ENCODE data around the gene PYGB. TPM values are rescaled to one million over a fixed set of nuclear protein-coding genes. Genes with fewer than 3 reads are reported as not detected.

PYGB gene
- total RNA-seq, 1 donor from 2014 or later: 109 TPM

DNA sequence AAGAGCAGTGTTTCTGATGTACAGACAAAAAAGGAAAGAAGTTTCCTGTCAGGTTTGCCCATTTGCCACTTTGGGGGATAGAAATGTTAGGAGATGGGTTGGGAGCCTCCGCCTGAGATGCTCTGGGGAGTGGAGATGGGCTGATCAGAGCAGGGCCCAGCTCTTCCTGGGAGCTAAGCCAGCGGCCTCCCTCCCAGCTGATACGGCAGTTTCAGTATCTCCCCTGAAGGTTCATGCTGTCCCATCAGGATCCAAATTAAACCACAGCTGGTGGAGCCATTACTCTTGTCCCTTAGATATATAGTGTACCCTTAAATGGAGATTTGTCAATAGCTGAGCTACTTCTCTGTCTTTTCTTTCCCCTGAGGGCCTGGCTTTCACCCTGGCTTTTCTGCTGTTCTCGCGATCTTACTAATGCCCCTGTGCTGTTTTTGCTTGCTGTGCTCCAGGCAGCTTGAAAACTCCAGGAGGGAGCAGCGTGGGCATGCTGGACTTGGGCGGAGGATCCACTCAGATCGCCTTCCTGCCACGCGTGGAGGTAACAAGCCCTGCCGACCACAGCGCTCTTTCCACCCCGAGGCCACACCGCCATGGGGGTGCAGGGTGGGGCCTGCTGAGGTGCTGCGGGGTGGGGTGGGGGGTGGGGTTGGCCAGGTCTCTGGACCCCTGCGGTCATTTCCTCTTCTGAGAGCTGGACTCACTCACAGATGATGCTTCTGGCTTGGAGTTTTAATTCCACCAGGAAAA lies 31.5 kb upstream of the PYGB start:
- no peak for DNase-seq (ENCODE audit: low spot score)

DNA sequence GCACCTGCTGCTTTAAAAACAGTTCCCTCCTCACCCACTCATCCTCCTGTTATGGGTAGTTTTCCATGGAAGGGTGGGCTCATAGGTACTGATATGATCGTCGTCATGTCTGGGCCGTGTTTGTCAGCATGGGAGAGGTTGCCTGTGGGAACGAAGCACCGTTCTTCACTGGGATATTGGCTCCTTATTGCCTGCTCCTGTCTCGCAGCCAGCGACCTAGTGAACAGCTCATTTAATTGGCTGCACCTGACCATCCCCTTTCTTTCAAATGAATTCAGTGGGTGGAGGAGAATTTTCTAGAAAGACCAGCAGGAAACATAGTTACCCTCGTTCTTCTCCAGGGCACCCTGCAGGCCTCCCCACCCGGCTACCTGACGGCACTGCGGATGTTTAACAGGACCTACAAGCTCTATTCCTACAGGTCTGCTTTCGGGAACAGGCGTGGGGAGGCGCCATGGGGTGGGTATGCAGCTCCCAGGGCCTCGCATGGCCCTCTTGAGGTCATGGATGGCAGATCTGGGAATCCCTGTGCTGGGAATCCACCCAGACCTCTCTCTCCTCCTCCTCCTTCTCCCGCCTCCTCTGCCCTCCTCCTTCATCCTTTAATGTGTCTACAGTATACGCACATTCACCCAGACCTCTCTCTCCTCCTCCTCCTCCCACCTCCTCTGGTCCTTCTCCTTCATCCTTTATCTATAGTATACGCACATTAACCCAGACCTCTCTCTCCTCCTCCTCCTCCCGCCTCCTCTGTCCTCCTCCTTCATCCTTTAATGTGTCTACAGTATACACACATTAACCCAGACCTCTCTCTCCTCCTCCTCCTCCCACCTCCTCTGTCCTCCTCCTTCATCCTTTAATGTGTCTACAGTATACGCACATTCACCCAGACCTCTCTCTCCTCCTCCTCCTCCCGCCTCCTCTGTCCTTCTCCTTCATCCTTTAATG lies 30.4 kb upstream of the PYGB start:
- DNase-seq (ENCODE audit: low spot score): no peak

DNA sequence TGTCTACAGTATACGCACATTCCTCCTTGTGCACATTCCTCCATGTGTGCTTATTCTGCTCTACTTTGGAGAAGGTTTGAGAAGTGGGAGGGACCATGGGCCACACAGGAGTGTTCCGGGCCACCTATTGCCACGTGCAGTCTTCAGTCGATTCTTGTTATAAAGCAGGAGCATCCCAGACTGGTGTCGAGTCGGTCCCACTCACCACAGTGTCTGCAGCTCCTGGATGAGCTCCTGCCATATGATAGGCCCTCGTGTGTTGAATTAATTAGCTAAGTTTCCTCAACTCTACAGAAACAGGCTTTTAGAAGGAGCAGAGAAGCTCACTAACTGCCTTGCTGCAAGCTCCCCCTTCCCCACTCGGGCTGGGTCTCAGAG lies 29.8 kb upstream of the PYGB start:
- no peak for DNase-seq (ENCODE audit: low spot score)

DNA sequence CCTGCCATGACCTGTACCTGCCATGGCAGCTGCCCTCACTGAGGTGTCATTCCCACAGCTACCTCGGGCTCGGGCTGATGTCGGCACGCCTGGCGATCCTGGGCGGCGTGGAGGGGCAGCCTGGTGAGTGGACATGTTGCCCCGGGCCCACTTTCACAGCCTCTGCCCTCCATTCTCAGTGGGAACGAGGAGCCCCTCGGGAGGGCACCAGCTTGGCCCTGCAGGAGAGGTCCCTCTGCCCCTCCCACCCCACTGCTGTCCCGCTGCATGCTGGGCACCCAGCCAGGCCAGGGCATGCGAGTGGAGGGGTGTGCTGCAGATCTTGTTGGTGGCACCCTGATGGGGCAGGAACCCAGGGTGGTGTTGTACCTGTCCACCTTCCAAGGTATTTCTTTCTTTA lies 29.4 kb upstream of the PYGB start:
- DNase-seq (ENCODE audit: low spot score): no peak

DNA sequence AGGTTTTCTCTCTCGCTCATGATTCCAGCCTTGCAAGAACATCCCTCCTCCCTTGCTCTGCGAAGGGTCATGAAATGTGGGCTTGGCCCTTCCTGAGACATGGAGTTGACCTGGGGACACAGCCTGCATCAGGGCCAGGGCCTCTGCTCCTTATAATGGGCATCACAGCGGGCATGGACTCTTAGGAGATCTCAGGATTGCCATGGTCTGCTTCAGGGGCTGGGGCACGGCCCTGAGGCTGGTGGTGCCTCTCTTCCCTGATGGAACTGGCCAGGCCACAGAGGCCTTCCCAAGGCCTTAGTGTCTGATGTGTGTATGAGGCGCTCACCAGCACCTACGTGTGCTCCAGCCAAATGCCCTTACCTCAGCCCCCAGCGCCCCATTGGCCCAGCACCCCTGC lies 28.5 kb upstream of the PYGB start:
- DNase-seq (ENCODE audit: low spot score): no peak

DNA sequence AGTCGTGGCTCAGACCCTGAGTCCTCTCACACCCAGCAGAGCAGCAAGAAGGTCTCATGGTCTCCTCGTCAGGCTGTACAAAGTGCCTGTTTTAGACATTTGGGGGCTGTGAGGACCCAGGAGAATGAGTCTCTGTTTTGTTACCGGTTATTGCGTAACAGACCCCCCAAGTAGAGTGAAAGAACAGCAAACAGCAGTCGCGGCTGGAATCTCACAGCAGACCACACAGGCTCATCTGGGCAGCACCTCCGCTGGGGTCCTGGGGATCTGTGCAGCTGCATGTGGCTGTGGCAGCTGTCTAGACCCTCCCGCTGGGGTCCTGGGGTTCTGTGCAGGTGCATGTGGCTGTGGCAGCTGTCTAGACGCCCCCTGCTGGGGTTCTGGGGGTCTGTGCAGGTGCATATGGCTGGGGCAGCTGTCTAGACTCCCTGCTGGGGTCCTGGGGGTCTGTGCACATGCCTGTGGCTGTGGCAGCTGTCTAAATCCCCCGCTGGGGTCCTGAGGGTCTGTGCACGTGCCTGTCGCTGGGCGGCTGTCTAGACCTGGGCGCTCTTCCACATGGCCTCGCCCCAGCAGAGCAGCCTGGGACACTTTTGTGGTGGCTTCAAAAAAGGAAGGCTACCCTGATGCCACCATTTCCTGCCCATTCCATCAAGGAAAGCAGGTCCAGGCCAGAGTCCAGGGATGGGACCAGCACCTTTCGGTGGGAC lies 27.7 kb upstream of the PYGB start:
- no peak for DNase-seq (ENCODE audit: low spot score)

DNA sequence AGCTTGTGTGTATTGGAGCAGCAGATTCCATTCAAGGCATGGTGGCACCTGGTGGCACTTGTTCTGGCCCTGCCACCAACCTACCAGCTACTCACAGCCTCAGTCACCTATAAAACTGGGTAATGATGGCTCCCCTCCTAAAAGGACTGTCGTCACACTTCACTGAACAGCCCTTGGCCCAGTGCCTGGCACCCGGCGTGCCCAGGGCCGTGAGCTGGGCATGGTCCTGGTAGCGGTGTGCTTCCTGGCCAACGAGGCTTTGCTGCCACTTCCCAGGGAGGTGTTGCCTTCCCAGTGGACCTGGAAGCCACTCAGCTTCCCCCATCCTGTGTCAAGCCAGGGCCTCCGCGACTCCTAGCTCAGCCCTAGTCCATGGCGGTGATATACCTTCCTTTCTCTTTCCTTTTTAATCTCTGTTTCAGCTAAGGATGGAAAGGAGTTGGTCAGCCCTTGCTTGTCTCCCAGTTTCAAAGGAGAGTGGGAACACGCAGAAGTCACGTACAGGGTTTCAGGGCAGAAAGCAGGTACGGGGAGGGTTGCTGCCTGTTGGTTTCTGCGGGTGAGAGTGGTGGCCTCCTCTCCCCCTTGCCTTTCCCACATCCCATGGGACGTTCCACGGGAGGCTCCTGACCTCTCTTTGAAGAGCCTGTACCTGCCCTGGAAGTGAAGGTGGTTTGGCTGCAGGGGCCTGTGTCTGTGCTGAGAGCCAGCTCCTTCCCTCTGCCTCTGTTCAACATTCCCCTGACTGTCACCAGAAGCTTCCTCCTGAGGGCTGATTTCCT lies 26.9 kb upstream of the PYGB start:
- DNase-seq (ENCODE audit: low spot score): no peak

DNA sequence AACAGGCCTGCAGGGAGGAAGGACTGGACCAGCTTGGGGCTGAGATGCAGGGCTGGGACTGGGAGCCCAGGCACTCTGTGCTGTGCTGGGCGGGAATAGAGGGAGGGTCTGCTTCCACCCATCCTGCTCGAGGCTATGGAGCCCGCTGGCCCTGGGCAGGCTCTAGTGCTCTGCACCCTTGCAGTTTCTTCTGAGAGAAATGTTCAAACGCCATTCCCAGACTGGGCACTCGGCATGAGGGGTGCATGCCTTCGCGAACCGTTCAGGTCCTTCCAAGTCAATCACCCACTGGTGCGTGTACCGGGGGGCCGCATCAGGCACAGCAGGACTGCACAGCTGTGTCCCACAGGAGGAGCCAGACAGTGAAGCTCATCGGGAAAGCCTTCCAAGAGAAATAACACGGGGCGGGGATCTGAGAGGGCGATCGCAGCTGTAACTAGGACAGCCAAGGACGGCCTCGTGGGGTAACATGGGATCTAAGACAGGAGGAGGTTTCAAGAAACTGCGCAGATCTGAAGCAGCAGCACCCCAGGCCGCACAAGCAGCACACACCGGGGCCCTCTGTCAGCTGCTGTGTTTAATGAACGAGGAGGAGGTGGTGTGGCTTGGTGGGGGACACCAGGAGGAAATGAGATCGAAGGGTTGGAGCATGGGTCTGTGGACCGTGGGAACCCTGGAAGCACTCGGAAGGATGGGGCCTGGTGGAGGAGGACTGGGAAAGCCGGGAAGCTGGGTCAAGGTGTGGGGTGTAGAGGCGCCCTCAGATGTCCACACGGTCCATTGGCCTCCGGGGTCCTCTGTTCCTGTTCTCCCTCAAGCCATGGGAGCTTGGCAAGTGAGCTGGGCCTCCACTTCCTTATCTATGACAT lies 26.1 kb upstream of the PYGB start:
- DNase-seq (ENCODE audit: low spot score): peak; percentile 75

DNA sequence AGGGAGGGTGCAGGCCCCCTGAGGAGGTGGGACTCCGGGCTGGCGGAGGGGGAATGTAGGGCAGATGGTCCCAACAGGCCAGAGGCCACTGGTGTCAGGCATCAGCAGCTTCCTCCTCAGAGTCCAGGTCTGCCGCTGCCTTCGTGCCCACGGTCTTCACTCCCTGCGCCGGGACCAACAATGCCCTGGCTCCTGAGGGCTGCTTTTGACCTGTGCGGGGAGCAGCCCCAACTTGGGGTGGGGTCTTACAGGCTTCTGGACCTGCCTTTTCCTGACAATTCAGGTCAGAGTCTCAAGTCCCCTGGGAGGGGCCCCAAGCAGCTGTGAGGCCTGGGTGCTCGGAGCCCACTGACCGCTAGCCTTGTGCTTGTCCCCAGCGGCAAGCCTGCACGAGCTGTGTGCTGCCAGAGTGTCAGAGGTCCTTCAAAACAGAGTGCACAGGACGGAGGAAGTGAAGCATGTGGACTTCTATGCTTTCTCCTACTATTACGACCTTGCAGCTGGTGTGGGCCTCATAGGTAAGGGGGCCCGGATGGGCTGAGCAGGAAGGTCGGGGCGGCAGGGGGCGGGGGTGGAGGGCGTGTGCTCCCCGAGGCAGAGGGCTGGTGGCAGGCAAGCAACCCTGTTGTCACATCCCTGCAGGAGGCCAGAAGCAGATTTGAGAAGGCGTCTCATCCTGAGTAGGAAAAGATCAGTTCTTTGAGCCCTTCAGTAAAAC lies 25.3 kb upstream of the PYGB start:
- no peak for DNase-seq (ENCODE audit: low spot score)

DNA sequence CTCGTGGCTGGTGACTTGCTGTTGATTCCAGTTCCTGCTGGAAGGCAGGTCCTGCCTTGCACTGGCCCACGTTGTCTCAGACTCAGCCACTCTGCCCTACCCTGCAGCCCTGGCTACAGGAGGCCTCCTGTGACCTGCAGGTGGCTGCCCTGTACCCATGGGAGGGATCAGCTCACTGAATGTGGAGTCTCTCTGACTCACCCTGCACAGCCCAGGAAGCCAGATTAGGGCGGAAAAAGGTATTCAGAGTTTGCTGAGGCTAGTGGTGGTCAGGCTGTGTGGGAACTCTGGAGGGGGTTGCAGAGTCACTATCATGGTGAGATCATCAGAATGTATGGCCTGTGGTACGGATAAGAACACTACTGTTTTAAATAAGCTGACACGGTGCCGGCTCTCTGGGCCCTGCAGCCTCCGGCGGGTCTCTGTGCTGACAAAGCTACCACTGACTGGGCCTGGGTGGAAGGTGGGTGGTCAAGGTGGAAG lies 24.7 kb upstream of the PYGB start:
- DNase-seq (ENCODE audit: low spot score): no peak

DNA sequence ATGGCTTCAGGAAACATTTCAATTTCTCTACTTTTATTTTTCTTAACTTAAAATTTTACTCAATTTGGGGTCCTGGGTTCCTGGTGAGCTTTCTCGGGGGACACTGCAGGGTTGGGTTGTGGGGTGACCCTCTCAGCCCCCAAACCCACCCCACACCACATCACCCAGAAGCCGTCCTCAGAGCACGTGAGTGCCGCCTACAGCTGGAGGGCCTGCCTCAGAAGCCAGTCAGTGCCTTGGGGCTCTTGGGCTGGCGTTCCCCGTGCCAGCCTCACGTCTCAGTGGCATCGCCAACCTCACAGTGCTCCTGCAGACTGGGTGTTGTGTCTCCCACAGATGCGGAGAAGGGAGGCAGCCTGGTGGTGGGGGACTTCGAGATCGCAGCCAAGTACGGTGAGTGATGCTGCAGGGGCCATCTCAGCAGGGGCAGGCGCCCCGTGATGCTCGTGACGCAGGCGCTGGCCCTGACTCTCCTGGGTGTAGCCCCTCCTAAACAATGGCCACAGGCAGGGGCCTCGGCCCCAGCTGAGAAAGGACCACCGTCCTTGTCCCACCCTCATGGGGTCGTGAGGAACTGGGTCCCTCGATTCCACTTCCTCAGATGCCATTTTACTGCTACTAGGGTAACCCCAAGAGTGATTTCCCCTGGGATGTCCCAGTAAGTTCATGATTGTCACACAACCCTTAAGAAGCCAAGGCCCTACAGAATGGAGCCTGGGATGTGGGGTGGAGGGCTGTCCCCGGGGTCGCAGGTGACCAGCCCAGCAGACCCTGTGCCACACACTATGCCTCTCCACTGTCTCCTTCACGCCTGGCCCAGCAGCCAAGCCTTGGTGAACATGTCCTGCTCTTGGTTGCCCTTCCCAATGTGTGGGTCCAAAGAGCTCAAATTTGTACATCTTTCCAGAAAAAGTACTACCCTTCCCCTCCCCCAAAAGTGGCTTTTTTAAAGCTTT lies 23.8 kb upstream of the PYGB start:
- DNase-seq (ENCODE audit: low spot score): no peak

DNA sequence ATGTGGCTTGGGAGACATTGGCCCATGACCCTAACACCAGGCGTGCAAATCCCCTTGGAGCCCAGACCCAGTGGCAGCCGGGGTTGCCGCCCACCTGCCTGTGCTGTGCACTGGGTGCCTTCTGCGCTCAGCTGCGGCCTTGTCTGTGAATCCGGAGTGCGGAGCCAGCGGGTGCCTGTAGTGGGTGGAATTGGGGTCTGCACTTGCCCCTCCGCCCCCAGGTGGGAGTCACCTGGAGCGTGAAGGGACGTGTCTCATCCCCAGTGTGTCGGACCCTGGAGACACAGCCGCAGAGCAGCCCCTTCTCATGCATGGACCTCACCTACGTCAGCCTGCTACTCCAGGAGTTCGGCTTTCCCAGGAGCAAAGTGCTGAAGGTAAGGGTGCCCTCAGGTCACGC lies 22.9 kb upstream of the PYGB start:
- no peak for DNase-seq (ENCODE audit: low spot score)

DNA sequence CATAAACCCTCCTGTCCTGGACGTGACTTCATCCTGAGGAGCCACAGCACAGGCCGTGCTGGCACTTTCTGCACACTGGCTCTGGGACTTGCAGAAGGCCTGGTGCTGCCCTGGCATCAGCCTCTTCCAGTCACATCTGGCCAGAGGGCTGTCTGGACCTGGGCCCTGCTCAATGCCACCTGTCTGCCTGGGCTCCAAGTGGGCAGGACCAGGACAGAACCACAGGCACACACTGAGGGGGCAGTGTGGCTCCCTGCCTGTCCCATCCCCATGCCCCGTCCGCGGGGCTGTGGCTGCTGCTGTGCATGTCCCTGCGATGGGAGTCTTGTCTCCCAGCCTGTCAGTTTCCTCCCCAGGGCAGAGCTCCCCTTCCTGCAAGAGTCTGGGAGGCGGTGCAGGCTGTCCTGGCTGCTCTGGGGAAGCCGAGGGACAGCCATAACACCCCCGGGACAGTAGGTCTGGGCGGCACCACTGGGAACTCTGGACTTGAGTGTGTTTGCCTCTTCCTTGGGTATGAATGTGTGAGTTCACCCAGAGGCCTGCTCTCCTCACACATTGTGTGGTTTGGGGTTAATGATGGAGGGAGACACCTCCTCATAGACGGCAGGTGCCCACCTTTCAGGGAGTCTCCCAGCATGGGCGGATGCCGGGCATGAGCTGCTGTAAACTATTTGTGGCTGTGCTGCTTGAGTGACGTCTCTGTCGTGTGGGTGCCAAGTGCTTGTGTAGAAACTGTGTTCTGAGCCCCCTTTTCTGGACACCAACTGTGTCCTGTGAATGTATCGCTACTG lies 22.0 kb upstream of the PYGB start:
- no peak for DNase-seq (ENCODE audit: low spot score)

DNA sequence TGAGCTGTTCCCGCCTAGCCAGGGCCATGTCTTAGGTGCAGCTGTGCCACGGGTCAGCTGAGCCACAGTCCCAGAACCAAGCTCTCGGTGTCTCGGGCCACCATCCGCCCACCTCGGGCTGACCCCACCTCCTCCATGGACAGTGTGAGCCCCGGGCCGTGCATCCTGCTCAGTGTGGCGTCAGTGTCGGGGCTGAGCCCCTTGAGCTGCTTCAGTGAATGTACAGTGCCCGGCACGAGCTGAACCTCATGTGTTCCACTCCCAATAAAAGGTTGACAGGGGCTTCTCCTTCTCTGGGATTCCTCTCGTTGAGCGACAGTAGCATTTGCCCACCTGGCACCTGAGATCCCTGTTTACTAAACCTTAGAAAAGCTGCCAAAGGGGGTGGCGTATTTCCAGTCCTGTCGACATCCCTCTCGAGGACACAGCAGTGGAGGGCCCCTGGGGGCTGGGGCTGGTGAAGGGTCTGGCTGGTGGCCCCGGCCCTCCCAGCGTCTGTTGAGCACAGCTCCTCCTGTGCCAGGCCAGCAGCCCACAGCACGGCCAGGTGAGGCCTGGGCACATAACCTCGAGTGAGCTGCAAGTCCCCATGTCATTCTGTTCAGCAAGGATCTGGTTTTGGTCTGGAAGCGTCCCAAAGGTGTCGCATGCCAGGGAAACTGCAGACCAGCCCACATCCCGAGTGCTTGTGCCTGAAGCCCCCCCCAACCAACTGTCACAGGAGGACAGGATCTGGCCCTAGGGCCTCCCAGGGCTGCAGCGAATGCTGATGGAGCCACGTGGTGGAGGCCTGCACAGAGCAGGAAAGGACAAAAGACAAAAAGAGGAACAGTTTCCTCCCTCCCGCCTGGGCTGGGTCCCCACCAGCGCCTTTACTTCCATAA lies 21.2 kb upstream of the PYGB start:
- DNase-seq (ENCODE audit: low spot score): no peak

DNA sequence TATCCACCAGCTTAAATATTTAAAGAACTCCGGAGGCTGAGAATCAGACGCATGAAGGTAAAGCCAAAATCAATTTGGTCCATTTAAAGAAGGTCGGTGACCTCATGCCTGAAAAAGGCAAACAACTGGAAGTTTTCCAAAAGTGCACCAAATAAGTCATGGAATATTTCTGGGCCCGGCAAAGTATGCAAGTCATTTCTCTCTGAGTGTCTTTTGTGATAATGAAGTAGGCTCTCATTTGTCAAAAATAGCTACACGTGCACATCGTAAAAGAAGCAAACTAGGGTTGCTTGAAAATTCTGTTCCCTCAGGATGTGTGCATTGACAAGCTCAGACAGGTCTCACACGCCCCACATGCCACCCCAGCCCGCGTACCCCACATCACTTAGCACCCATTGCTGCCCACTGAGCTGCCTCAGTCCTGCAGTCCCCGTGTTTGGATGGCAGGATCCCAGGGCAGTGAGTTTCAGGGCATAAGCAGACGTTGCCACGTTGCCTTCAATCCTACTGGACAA lies 20.5 kb upstream of the PYGB start:
- no peak for DNase-seq (ENCODE audit: low spot score)

DNA sequence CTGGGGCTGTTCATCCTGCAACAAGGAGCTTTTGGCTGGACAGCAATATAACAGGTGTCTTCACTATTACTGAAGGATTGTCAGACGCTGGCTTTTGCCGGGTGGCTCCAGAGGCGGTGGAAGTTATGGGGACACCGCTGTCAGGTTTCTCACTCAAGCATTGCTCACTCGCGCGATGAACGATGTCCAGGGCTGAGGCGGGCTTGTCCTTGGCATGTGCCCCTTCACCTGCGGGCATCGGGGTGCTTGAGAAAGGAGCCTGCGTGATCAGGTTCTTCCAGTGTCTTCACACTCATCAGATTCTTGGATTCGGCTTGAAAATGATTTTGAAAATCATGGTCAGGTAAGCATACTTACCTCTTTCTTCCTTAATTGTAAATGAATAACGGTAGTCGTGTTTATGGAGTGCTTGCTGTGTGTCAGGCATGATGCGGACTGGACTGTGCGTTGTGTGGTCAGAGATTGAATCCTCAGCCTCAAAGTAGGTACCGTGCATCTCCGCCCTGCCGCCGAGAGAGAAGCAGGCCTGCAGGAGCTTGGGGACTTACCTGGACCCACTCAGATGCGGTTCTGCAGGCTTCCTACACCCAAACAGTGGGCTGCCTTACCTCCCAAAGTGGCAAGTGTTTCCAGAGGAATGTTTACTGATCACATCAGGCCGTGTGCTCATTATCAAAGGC lies 18.3 kb upstream of the PYGB start:
- no peak for DNase-seq (ENCODE audit: low spot score)
